HCT116 (cell line): ENCODE data around the gene SYNE1.

Experiments
- CTCF ChIP-seq, 3 experiments: fragments of 200-600 bp in 1 of 3; sonication (generic) in 1 of 3; IDR thresholded peaks in 2 of 3; conservative IDR thresholded peaks in 1 of 3; 2 replicates each; pipeline ENCODE4 v1.5.1; 2012 to 2017; ENCODE audit warnings: low read depth in 2 of 3, low read length in 2 of 3, antibody characterized with exemption in 1 of 3, borderline replicate concordance in 1 of 3, control low read depth in 1 of 3, mild to moderate bottlenecking in 1 of 3, mixed read lengths in 1 of 3, mixed run types in 1 of 3, moderate library complexity in 1 of 3; ENCODE audit not compliant: insufficient read depth in 1 of 3
- EZH2phosphoT487 ChIP-seq: fragments of 200-600 bp; IDR thresholded peaks from 2 replicates; pipeline ENCODE4 v1.6.1; 2018; ENCODE audit warnings: antibody characterized with exemption, borderline replicate concordance
- POLR2A ChIP-seq: IDR thresholded peaks from 2 replicates; pipeline ENCODE4 v1.7.0; 2011; ENCODE audit warnings: borderline replicate concordance; ENCODE audit not compliant: insufficient read depth, insufficient read length; ENCODE audit errors: extremely low read depth
- POLR2AphosphoS5 ChIP-seq: IDR thresholded peaks from 2 replicates; pipeline ENCODE4 v1.6.1; 2011; ENCODE audit warnings: mild to moderate bottlenecking, low read depth, low read length, moderate library complexity
- RAD21 ChIP-seq: IDR thresholded peaks from 2 replicates; pipeline ENCODE4 v1.6.1; 2012; ENCODE audit warnings: low read depth, mild to moderate bottlenecking
- REST ChIP-seq: IDR thresholded peaks from 2 replicates; pipeline ENCODE4 v1.6.1; 2012; ENCODE audit warnings: low read depth
- SIN3A ChIP-seq: IDR thresholded peaks from 2 replicates; pipeline ENCODE4 v1.6.1; 2012; ENCODE audit warnings: low read depth
- SP1 ChIP-seq: IDR thresholded peaks from 2 replicates; pipeline ENCODE4 v1.6.1; 2012; ENCODE audit warnings: low read depth
- TCF7L2 ChIP-seq: IDR thresholded peaks from 2 replicates; pipeline ENCODE4 v1.7.0; 2011; ENCODE audit warnings: borderline replicate concordance, inconsistent platforms; ENCODE audit not compliant: insufficient read depth, insufficient read length; ENCODE audit errors: extremely low read depth

GRCh38 chr6:152634773-152635172, 2.4 kb downstream of the SYNE1 start:
- no peak for TF ChIP-seq POLR2A
- TF ChIP-seq REST: no peak
- no peak for TF ChIP-seq CTCF (IDR thresholded peaks at IDR 0.05 in 2 of 3, conservative IDR thresholded peaks at IDR 0.05 in 1 of 3; ENCODE audit: borderline replicate concordance in 1 of 3, insufficient read depth in 1 of 3, low read depth in 2 of 3, low read length in 2 of 3)
- no peak for TF ChIP-seq RAD21
- no peak for TF ChIP-seq SP1
- TF ChIP-seq EZH2phosphoT487: no peak
- no peak for TF ChIP-seq TCF7L2
- TF ChIP-seq POLR2AphosphoS5: no peak
- no peak for TF ChIP-seq SIN3A
